Esophagus (tissue), 2 donors: ENCODE data around the gene PALLD. TPM values are rescaled to one million over a fixed set of nuclear protein-coding genes. Genes with fewer than 3 reads are reported as not detected.

Experiments
- H3K27ac ChIP-seq, 2 donors: one replicate each; pipeline ENCODE4 v1.5.1; 2013; ENCODE audit warnings: low read depth in 2 of 2, mild to moderate bottlenecking in 2 of 2, inconsistent platforms in 1 of 2, low read length in 1 of 2, moderate library complexity in 1 of 2
- H3K27me3 ChIP-seq, 2 donors: one replicate each; pipeline ENCODE4 v1.6.1; 2013; ENCODE audit warnings: low read length in 2 of 2, control low read depth in 1 of 2, mild to moderate bottlenecking in 1 of 2; ENCODE audit not compliant: insufficient read depth in 2 of 2, control insufficient read depth in 1 of 2
- H3K36me3 ChIP-seq, 2 donors: one replicate each; pipeline ENCODE4 v1.6.1; 2013; ENCODE audit warnings: low read length in 1 of 2; ENCODE audit not compliant: control insufficient read depth in 2 of 2, insufficient read depth in 2 of 2
- H3K4me1 ChIP-seq, 2 donors: one replicate each; pipeline ENCODE4 v1.6.1; 2013; ENCODE audit warnings: low read length in 1 of 2; ENCODE audit not compliant: control insufficient read depth in 2 of 2, insufficient read depth in 2 of 2
- H3K4me3 ChIP-seq, 2 donors: one replicate each; pipeline ENCODE4 v1.5.1; 2013; ENCODE audit warnings: low read length in 2 of 2, mild to moderate bottlenecking in 2 of 2, low read depth in 1 of 2, moderate library complexity in 1 of 2
- H3K9me3 ChIP-seq, 2 donors: one replicate each; pipeline ENCODE4 v1.6.1; 2013; ENCODE audit warnings: mild to moderate bottlenecking in 2 of 2, low read depth in 1 of 2, low read length in 1 of 2, moderate library complexity in 1 of 2; ENCODE audit not compliant: control insufficient read depth in 2 of 2, insufficient read depth in 1 of 2
- WGBS, 2 donors: extraction: QIAGEN DNeasy Blood & Tissue Kit; methylation state at CpG; one replicate each; pipeline ENCODE4 v1.1.7; 2013; 5-methylcytosine and 5-hydroxymethylcytosine counted together
- polyA plus RNA-seq, 2 donors: library from polyadenylated mRNA; stranded (reverse); fragments of 200-250 nt; gene quantifications; one replicate each; pipeline ENCODE4 v1.2.3, GENCODE V29; 2013
- donor health status: healthy with polysubstance abuse.
- donor health status: Bipolar disorder and iron deficiency.

The PALLD gene
- polyA plus RNA-seq, 2 donors, result 34.7 to 101 TPM

- no peaks in the 10 kb centered on the region for H3K9me3 ChIP-seq
- no peaks in the 10 kb centered on the region for H3K4me1 ChIP-seq
- H3K4me3 ChIP-seq, result no peak overlapping the region
- no peaks in the 10 kb centered on the region for H3K27me3 ChIP-seq
- WGBS, 2 donors, result 78 to 81% methylated on average over 5 of the region's 5 CpGs
- H3K36me3 ChIP-seq, result no peaks in the 10 kb centered on the region
- H3K27ac ChIP-seq, result no peak overlapping the region
These were observed 125.7 kb downstream of the PALLD start for GRCh38 chr4:168622600-168622999.

GRCh38 chr4:168623011-168623410 is 126.2 kb downstream of the PALLD start:
- Histone ChIP-seq H3K27ac (no peak overlapping the region), H3K4me1 (no peaks in the 10 kb centered on the region), H3K36me3 (no peaks in the 10 kb centered on the region), H3K27me3 (no peaks in the 10 kb centered on the region), H3K4me3 (no peak overlapping the region), H3K9me3 (no peaks in the 10 kb centered on the region)

DNA sequence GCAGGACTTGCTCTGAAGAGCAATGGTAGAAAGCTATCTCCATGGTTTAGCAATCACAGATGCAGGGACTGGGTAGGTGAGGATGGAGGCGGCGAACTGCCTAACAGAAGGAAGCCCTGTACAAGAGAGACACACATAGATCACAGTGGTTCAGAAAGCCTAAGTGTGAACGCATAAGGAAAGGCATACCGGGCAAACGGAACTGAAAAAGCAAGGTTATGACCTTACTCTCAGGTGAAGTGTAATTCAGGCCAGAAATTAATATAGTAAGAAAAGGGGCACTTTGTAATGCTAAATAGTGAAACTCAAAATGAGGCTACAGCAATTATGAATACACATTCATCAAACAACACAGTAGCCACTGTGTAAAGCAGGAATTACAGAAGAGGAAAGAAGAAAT is 126.6 kb downstream of the PALLD start:
- Histone ChIP-seq H3K9me3 (no peaks in the 10 kb centered on the region), H3K27me3 (no peaks in the 10 kb centered on the region), H3K4me1 (no peaks in the 10 kb centered on the region), H3K4me3 (no peak overlapping the region), H3K36me3 (no peaks in the 10 kb centered on the region), H3K27ac (no peak overlapping the region)
- WGBS, 2 donors, result 97 to 99% methylated on average over 5 of the region's 5 CpGs

GRCh38 chr4:168628251-168628650 is 131.4 kb downstream of the PALLD start:
- Histone ChIP-seq H3K9me3 (no peaks in the 10 kb centered on the region), H3K27me3 (no peaks in the 10 kb centered on the region), H3K4me1 (no peaks in the 10 kb centered on the region), H3K4me3 (no peak overlapping the region), H3K36me3 (no peaks in the 10 kb centered on the region), H3K27ac (no peak overlapping the region)
- WGBS, 2 donors, result 88 to 94% methylated on average over 5 of the region's 5 CpGs

DNA sequence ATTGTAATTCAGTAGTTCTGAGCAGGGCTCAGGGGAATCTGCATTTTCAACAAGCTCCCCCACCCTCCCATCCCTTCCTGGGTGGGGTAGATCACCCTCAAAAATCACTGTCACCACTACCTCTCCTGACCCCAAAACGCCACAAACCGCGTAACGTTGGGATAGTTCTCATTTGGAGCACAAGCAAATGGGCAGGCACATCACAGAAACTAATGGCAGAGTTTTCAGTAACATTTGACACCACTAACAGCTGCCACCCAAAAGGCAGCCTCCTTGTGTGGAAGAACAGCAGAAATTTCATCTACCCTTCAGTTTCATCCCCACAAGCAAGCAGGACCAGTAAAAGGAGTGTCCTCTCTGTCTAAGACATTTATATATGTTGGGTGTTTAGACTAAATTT is 132.7 kb downstream of the PALLD start:
- WGBS, 2 donors, result 91 to 92% methylated on average over 4 of the region's 4 CpGs
- H3K27me3 ChIP-seq, result no peaks in the 10 kb centered on the region
- H3K9me3 ChIP-seq, result no peaks in the 10 kb centered on the region
- H3K36me3 ChIP-seq, result no peaks in the 10 kb centered on the region
- no peak overlapping the region for H3K27ac ChIP-seq
- no peak overlapping the region for H3K4me3 ChIP-seq
- H3K4me1 ChIP-seq, result no peaks in the 10 kb centered on the region

DNA sequence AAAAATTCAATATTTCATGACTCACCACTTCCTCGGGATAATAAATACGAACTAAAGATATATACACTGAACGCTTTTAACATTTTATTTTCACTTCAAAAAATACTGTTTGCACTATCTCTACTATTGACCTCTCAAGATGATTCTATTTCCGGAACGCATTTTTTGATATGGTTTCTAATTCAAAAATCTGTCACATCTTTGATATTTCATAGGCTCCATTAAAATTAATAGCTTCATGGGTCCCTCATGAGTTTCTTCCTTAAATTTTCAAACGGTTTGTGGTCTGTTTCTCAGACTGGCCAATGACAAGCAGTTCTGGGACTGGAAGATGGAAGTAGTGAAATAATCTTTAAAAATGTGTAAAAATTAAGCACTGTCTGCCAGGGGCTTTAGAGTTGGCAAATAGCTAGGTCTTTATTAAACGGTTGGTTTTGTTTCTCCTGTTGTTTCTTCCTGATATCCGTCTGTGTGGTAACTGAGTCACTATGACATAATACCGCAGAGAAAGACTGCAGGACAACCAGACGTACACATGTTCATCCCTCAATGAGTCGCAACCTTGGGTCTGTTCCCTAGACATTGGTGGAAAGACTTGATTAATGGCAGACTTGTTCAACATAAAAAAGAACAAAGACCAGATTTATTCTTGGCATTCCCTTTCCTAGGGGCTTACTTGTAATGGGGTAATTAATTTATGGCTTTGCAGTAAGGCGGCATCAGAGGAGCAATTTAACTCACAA is 133.8 kb downstream of the PALLD start:
- 54 to 58% methylated on average over 12 of the region's 12 CpGs for WGBS, 2 donors
- no peak overlapping the region for H3K27ac ChIP-seq

DNA sequence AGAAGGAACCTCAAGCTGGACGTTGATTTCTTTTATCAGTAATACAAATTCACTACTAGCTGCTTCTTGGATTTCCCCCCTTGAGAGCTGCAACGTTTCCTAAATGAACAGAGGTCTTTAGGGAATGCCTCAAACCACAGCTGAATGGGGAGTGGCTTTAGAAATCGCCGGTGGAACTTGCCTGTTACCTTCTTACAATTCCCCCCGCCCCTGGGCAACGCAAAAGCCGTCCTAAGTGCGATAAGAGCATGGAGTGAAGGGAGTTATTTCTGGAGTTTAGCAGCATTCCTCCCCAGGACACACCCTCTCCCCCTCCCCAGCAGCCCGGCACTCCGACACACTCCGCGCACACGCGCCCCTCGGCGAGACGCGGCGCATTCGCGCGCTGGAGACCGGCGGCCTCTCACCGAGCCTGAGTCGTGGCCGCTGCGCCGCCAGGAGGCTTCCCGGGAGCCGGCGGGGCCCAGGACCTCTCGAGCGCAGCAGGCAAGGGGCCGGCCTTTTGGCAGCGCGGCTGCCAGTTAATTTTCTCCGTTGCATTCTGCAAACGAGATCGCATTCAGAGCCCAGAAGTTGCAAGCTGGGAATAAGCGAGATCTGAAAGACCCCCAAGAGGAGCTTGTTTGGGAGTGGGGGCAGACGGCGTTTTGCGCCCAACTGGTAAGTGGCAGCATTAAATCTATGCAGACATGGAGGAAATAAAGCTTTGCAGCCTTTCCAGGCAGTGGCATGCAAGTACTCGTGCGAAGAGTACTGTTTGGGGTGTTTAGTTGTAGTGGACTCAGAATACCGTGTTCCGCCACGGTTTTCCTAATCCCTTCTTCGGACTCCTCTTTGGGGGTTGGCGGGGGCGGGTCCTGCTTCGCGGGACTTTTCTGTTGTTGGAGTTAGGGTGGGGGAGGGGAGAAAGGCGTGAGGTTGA is 134.7 kb downstream of the PALLD start:
- Histone ChIP-seq H3K36me3 (no peaks in the 10 kb centered on the region), H3K27ac (peak overlapping the region; percentile 35 to 38), H3K4me3 (peak overlapping the region; percentile 52), H3K4me1 (no peaks in the 10 kb centered on the region), H3K9me3 (no peaks in the 10 kb centered on the region), H3K27me3 (no peaks in the 10 kb centered on the region)
- 2% methylated on average over 54 to 55 of the region's 55 CpGs for WGBS, 2 donors

More for the DNA sequence above, 133.8 kb downstream of the PALLD start:
- Histone ChIP-seq H3K4me1 (no peaks in the 10 kb centered on the region), H3K36me3 (no peaks in the 10 kb centered on the region), H3K27me3 (no peaks in the 10 kb centered on the region), H3K9me3 (no peaks in the 10 kb centered on the region), H3K4me3 (no peak overlapping the region)

DNA sequence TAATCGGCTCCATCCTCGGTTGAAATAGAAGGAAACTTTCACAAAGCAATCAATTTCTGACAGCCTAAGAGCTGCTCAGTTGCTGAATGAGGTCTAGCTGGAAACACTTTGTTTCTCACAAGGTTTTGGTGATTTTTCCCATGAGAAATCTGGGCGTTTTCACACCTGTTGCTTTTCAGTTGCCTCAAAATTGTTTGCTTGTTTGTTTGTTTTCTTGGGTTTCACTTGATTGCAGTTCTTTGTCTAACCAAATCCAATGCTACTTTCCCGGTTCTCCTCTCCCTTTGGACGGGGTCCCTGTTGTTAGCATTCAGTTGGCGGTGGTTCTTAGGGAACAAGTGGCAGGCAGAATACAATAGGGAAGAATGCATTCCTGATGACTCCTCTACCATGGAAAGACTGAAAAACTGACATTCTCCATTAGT is 135.5 kb downstream of the PALLD start:
- Histone ChIP-seq H3K27ac (no peak overlapping the region), H3K36me3 (no peaks in the 10 kb centered on the region), H3K27me3 (no peaks in the 10 kb centered on the region), H3K9me3 (no peaks in the 10 kb centered on the region), H3K4me3 (peak overlapping the region in 1 of 2 donors; percentile 52), H3K4me1 (no peaks in the 10 kb centered on the region)
- 16% methylated on average over 6 of the region's 6 CpGs for WGBS, 2 donors

DNA sequence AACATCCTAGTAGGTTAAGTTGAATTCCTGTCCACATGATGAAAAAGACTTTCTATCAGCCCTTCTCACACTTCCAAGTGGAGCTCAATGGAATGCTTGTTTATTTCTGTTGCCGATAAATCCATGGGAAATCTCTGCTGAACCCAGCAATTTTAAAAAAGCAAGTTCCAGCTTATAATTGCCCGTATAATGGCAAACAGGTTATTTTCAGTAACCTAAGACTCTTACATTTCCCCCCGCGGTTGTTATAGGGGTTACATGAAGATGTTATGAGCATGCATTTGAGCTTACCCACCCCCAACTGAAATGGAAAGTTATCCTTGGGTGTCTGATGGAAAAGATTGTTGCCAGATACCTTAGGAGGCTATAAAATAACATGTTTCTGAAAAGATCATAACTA is 136.2 kb downstream of the PALLD start:
- Histone ChIP-seq H3K27ac (no peak overlapping the region), H3K27me3 (no peaks in the 10 kb centered on the region), H3K4me1 (no peaks in the 10 kb centered on the region), H3K9me3 (no peaks in the 10 kb centered on the region), H3K4me3 (no peak overlapping the region), H3K36me3 (no peaks in the 10 kb centered on the region)
- WGBS, 2 donors, result 49 to 51% methylated on average over 4 of the region's 4 CpGs
